ENCODE measurements around the gene NPB. TPM values are rescaled to one million over a fixed set of nuclear protein-coding genes. Genes with fewer than 3 reads are reported as not detected.

The NPB gene
- 0.91 and 2.4 TPM in 2 replicates for polyA plus RNA-seq (2012; rRNA removed)
- polyA plus RNA-seq (2012; cell fraction: cytosol; rRNA removed), result 1.0 and 1.9 TPM in 2 replicates
- 0.89 and 2.1 TPM in 2 replicates for polyA plus RNA-seq (2012; cell fraction: nucleus; rRNA removed)

- ChIA-PET POLR2A (interaction anchor here (0.8 to 1.2 kb wide), 4 partner anchors 8 to 69 kb away, joined by 3 to 6 read pairs (median 4); partner anchors contain the start of genes ANAPC11, MCRIP1 and PCYT2), CTCF (interaction anchor here (0.9 to 2.3 kb wide), 8 partner anchors 9 to 119 kb away, joined by 3 to 9 read pairs (median 4); partner anchors contain the start of genes PCYT2 and SIRT7)
- WGBS (ENCODE audit: low lambda C conversion rate), result 29% methylated on average over 27 of the region's 79 CpGs
- Histone ChIP-seq H4K20me1 (ENCODE audit: insufficient read depth) (peaks cover 8% of the 10 kb centered on the region; the same call in 1 of the 2 replicates), H3K36me3 (replicated peaks in 1 of 2; ENCODE audit: control insufficient read depth in 1 of 2, insufficient read depth in 2 of 2, low read length in 1 of 2) (peaks cover 10 to 57% of the 10 kb centered on the region in 2 experiments), H3K9ac (no peak within 1 kb of the TSS), H3K79me2 (ENCODE audit: insufficient read depth) (0 out of 2 replicates have a peak, but pooled peaks cover under 1% of the 10 kb centered on the region), H3F3A (replicated peaks; ENCODE audit: insufficient read depth) (peaks cover 30% of the 10 kb centered on the region), H3K4me1 (ENCODE audit: control insufficient read depth in 1 of 2, insufficient read depth in 2 of 2, low read depth in 1 of 2, low read length in 1 of 2) (peaks cover 3 to 10% of the 10 kb centered on the region in 2 experiments; a peak in 1 of 4 replicates), H3K4me2 (0 out of 2 replicates have a peak within 1 kb of the TSS, but pooled peaks have one; percentile 57), H3K27ac (ENCODE audit: low read depth in 2 of 2, low read length in 1 of 2) (no peak within 1 kb of the TSS), H3K9me2 (no peaks in the 10 kb centered on the region), H3K4me3 (ENCODE audit: low read depth in 2 of 2, low read length in 1 of 2) (peak within 1 kb of the TSS in 1 of 2 experiments; percentile 33; a peak in 2 of 4 replicates), H2AFZ (ENCODE audit: low read depth) (no peak within 1 kb of the TSS), H3K9me3 (no peaks in the 10 kb centered on the region), H3K27me3 (ENCODE audit: insufficient read depth) (no peaks in the 10 kb centered on the region)
- TF ChIP-seq POLR2AphosphoS5 (IDR thresholded peaks at IDR 0.05; ENCODE audit: low read depth, low read length) (no peak; the same call in 1 of the 2 replicates), MXI1 (IDR thresholded peaks at IDR 0.05; ENCODE audit: low read depth, low read length) (peak; percentile 48; the same call in 1 of the 2 replicates), SMC3 (IDR thresholded peaks at IDR 0.05; ENCODE audit: low read depth, low read length) (no peak), NFIC (IDR thresholded peaks at IDR 0.05; ENCODE audit: borderline replicate concordance) (no peak), IRF3 (IDR thresholded peaks at IDR 0.05; ENCODE audit: low read depth, low read length) (no peak), SIN3A (IDR thresholded peaks at IDR 0.05; ENCODE audit: borderline replicate concordance, low read depth, low read length) (no peak), FOXM1 (IDR thresholded peaks at IDR 0.05; ENCODE audit: low read depth) (no peak), MAX (IDR thresholded peaks at IDR 0.05; ENCODE audit: low read depth) (no peak)
- DNase-seq, result peak; percentile 92
These were observed at the start of gene NPB for GRCh38 chr17:81902023-81902652. TSS of gene NPB (plus strand) at chr17:81902238. CDS start at chr17:81902278, 40 bp downstream.

- peaks cover 73% of the 10 kb centered on the region for H4K20me1 ChIP-seq (ENCODE audit: insufficient read depth)
- WGBS (ENCODE audit: low lambda C conversion rate), result 97% methylated on average over 29 of the region's 29 CpGs
- DNase-seq, result peak; percentile 39
- H3K9me3 ChIP-seq, result no peaks in the 10 kb centered on the region
- H3K27me3 ChIP-seq (ENCODE audit: insufficient read depth), result no peaks in the 10 kb centered on the region
- ChIA-PET POLR2A (interaction anchor here (0.6 to 2.1 kb wide), 3 partner anchors 11 to 39 kb away, joined by 3 to 8 read pairs (median 3); partner anchors contain the start of gene MCRIP1), CTCF (interaction anchor here (0.8 to 1.8 kb wide), 11 partner anchors 14 to 176 kb away, joined by 3 to 9 read pairs (median 4); partner anchors contain the start of gene PPP1R27)
- TF ChIP-seq GATA2 (CRISPR knock-in tag; IDR thresholded peaks at IDR 0.05) (no peak), RAD21 (IDR thresholded peaks at IDR 0.05; ENCODE audit: low read length) (0 out of 2 replicates have a peak, but pooled peaks have one; percentile 22), CTCF (IDR thresholded peaks at IDR 0.05) (0 out of 2 replicates have a peak, but pooled peaks have one; percentile 14)
- H3K4me1 ChIP-seq (ENCODE audit: control insufficient read depth in 1 of 2, insufficient read depth in 2 of 2, low read depth in 1 of 2, low read length in 1 of 2), result peaks cover 17 to 18% of the 10 kb centered on the region in 2 experiments
- H3K9ac ChIP-seq, result no peak overlapping the region
- H3K4me2 ChIP-seq, result no peak overlapping the region
- H3F3A ChIP-seq (replicated peaks; ENCODE audit: insufficient read depth), result peaks cover 13% of the 10 kb centered on the region
- peaks cover 98% of the 10 kb centered on the region for H3K79me2 ChIP-seq (ENCODE audit: insufficient read depth)
- H3K4me3 ChIP-seq (ENCODE audit: low read depth in 2 of 2, low read length in 1 of 2), result no peak overlapping the region
- H3K9me2 ChIP-seq, result no peaks in the 10 kb centered on the region
- no peak overlapping the region for H2AFZ ChIP-seq (ENCODE audit: low read depth)
- H3K27ac ChIP-seq (ENCODE audit: low read depth in 2 of 2, low read length in 1 of 2), result no peak overlapping the region
- peaks cover 53 to 74% of the 10 kb centered on the region in 2 experiments for H3K36me3 ChIP-seq (replicated peaks in 1 of 2; ENCODE audit: control insufficient read depth in 1 of 2, insufficient read depth in 2 of 2, low read length in 1 of 2)
These were observed 46.9 kb upstream of the NPB start for GRCh38 chr17:81854974-81855774.
